T-helper 2 cell (primary cell): ENCODE results near the gene ATG16L1.

ENCODE experiments used
- DNase-seq, 5 experiments: peaks; one replicate each; pipeline versions ENCODE4 v3.0.0 to v3.0.0-alpha.2; 2012 to 2022

The ATG16L1 gene

GRCh38 chr2:233336541-233336940 lies 85.1 kb downstream of the ATG16L1 start:
- no peak for DNase-seq

GRCh38 chr2:233338046-233338445 lies 86.6 kb downstream of the ATG16L1 start:
- no peak for DNase-seq

- no peak for DNase-seq
Measured at GRCh38 chr2:233338812-233339368, 87.4 kb downstream of the ATG16L1 start.

GRCh38 chr2:233339427-233339826 lies 88.0 kb downstream of the ATG16L1 start:
- no peak for DNase-seq

GRCh38 chr2:233341296-233341695 lies 89.8 kb downstream of the ATG16L1 start:
- no peak for DNase-seq

DNA sequence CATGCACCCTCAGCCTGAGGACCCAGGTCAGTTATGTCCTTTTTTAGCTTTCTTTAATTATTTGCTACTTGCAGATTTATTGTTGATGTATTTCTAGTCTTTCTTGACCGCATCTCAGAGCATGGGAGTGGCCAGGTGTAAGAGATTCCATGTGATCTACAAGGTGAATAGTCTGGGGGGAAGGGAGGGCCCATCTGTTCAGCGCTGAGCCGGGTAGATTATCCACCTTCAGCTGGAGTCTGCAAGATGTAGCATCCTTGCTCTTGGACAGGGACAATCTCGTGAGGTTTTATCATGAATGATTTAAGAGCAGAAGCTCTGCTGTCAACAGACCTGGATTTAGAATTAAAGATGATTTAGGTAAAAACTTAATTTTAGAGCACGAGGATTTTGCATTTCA lies 90.8 kb downstream of the ATG16L1 start:
- no peak for DNase-seq

DNA sequence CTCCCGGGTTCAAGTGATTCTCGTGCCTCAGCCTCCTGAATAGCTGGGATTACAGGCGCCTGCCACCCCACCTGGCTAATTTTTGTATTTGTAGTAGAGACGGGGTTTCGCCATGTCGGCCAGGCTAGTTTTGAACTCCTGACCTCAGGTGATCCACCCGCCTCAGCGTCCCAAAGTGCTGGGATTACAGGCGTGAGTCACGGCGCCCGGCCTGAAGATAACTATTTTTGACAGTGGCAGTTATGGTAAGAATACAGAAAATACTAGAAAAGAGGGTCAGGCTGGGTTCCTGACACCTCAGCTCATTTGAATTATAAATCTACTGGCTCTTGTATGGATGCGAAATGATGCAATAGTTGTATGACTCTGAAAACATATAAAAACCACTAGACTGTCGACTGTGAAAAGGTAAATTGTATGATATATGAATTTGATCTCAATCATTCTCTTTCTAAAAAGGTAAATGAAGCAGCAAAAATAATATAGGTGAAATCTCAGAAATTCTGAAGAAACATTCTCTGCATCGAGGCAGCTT lies 91.8 kb downstream of the ATG16L1 start:
- no peak for DNase-seq
